Middle frontal gyrus (tissue), 1 donor: ENCODE measurements around the gene FTO.

Source experiments
- DNase-seq: peaks from one replicate; pipeline ENCODE4 v3.0.0-alpha.2; 2015; ENCODE audit warnings: low spot score; ENCODE audit errors: extremely low spot score

FTO gene

DNA sequence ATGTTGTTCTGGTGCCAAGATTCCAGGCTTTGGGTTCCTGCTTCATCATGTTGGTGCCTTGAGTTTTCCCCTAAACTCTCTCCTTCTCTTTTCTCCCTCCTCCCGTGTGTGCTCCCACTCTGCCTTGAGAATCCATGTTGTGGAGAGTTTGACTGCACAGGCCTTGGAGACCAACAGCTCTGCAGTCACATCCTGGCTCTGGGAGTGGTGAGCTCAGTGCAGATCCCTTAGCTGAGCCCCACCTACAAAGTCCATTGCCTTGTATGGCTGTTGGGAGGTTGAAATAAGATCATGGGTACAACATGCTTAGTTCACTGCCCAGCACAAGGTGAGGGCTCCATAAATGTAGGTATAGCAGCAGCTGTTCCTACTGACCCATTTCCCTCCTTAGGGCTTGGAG lies 496.8 kb downstream of the FTO start:
- no peak for DNase-seq

DNA sequence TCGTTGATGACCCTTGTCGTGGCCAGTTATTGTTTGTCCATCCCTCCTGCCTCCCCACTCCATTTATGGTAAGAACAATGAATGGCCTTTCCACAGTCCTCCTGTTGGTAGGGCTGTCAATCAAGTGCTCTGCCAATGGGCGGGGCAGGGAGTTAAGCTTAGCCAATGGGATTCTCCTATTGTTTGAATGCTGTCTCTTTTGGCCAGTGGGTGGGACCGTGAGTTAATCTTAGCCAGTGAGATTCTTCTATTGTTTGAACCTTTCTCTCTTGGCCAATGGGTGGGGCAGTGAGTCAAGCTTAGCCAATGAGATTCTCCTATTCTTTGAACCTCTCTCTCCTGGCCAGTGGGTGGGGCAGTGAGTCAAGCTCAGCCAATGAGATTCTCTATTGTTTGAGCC lies 497.2 kb downstream of the FTO start:
- DNase-seq: no peak
